Measurements from ENCODE around the gene PSD2. TPM values are rescaled to one million over a fixed set of nuclear protein-coding genes. Genes with fewer than 3 reads are reported as not detected.

Gene PSD2
- total and polyA plus RNA-seq, 2 donors, result 0.82 to 0.90 TPM

Other genes starting within 250 kb of the PSD2 start
- gene UBE2D2, start 234.5 kb upstream of the PSD2 start, total RNA-seq, result 147 TPM
- gene UBE2D2, start 234.5 kb upstream of the PSD2 start, polyA plus RNA-seq, result 150 TPM
- gene CXXC5, start 147.5 kb upstream of the PSD2 start, total RNA-seq, result 73.2 TPM
- gene CXXC5, start 147.5 kb upstream of the PSD2 start, polyA plus RNA-seq, result 47.9 TPM
- gene NRG2, start 247.5 kb downstream of the PSD2 start, total RNA-seq, result 0.38 TPM
- 0.96 TPM for gene NRG2, start 247.5 kb downstream of the PSD2 start, polyA plus RNA-seq